NCI-H1105 treated with DMSO at 0.1 percent for 48 hours (cell line): ENCODE results near the gene NEDD8.
A peak's percentile ranks its signal among the peaks of the same experiment; 100 is the strongest.

Source experiments
- DNase-seq: peaks from one replicate; lab custom pipeline; 2025; lab: John Stamatoyannopoulos, UW

The NEDD8 gene

GRCh38 chr14:24196071-24197055 is 35.8 kb downstream of the NEDD8 start:
- peak; percentile 31 for DNase-seq

GRCh38 chr14:24195186-24196070 is 36.7 kb downstream of the NEDD8 start, which contains the start of gene TM9SF1:
TM9SF1 (minus strand) TSS chr14:24195441; CDS start chr14:24195019, 422 bp downstream.
- peak; percentile 79 for DNase-seq

GRCh38 chr14:24194873-24195185 is 37.3 kb downstream of the NEDD8 start:
- DNase-seq = no peak

- no peak for DNase-seq
These were observed 37.8 kb downstream of the NEDD8 start for GRCh38 chr14:24194186-24194872.

- DNase-seq = no peak
These were observed 39.2 kb downstream of the NEDD8 start for GRCh38 chr14:24192933-24193332.

- DNase-seq = no peak
These were observed 41.8 kb downstream of the NEDD8 start for GRCh38 chr14:24190416-24190815.

- no peak for DNase-seq
These were observed 42.7 kb downstream of the NEDD8 start for GRCh38 chr14:24189460-24189859.

GRCh38 chr14:24189059-24189375 is 43.1 kb downstream of the NEDD8 start:
- no peak for DNase-seq

GRCh38 chr14:24188251-24189058 is 43.7 kb downstream of the NEDD8 start, which contains the start of gene IPO4:
IPO4 (minus strand) TSS chr14:24188816; CDS start chr14:24188787, 29 bp downstream.
- DNase-seq = peak; percentile 97

GRCh38 chr14:24187539-24187915 is 44.6 kb downstream of the NEDD8 start:
- DNase-seq = no peak

GRCh38 chr14:24186831-24187538 is 45.2 kb downstream of the NEDD8 start:
- DNase-seq = no peak

- DNase-seq = no peak
These were observed 46.4 kb downstream of the NEDD8 start for GRCh38 chr14:24185741-24186140.

GRCh38 chr14:24185026-24185425 is 47.1 kb downstream of the NEDD8 start:
- no peak for DNase-seq

GRCh38 chr14:24184104-24184970 is 47.8 kb downstream of the NEDD8 start:
- DNase-seq = no peak

GRCh38 chr14:24183014-24183481 is 49.1 kb downstream of the NEDD8 start:
- DNase-seq = no peak

GRCh38 chr14:24182110-24182882 is 49.9 kb downstream of the NEDD8 start:
- DNase-seq = no peak

GRCh38 chr14:24181371-24182077 is 50.6 kb downstream of the NEDD8 start:
- no peak for DNase-seq
